Stimulated activated CD4-positive, alpha-beta T cell treated with anti-CD3 and anti-CD28 coated beads, Interleukin-12 subunit alpha, Interleukin-12 subunit beta, amount 100 ng/mL, for 4 hours (primary cell): ENCODE data around the gene IPCEF1.
"Not testable (repeated sequence)": the region's sequence is repeated elsewhere in the genome, so short reads cannot be mapped to it uniquely, and the experiment has no call there.

Experiments
- DNase-seq: peaks from one replicate; pipeline ENCODE4 v3.0.0-alpha.2; 2020

IPCEF1 gene

DNA sequence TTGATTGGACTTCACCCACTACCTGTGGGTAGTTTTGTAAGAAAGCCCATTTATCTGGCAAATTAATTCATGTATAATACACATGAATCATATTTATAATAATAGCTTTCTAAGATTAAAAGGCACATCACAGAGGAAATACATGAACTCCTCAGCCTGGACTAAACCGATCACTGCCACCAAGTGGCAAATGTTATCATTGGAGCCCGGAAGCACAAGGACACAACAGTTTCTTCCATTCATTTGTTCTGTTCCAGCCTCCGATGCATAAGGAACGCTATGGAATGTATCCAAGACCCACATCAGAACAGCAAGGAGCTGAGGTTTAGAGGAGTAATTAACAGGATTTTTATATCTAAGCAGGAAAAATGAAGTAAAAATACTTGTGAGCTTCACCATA, 13.9 kb upstream of the IPCEF1 start:
- no peak for DNase-seq

DNA sequence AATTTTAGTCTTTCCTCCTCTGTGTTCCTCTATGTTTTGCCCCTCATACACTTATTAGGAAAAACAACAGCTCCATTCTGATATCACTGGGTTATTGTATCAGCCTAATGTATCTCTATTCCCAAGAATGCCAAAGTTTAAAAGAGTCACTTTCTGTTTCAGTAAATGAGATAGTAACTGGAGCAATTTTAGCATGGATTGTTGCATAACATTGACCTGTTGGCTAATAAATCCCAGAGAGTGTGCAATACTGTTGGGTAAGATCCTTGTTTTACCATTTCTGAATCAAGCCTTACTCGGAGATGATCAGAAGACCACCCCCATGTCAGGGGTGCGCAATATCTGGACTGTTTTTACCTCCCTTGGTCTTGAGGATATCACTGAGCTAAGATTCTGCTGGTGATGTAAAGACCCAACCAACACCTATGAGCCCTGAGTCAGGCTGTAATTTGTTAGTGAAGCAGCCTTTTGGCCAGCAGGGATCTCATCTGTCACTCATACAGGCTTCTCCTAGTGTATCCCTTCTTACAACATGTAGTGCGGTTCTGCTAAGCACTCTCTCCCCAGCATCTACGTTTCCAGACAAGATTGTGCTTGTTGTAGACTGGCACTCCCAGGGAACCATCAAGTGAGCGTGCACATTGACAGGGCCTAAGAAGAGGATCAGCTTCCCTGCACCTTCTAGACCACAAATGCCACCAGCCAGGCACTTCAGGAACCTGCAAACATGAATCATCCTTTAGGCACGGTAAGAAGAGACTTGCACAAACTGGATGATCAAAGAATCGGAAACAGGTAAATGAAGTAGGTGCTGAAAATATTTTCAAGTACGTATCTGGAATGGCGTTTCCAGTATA, 11.5 kb upstream of the IPCEF1 start:
- DNase-seq, result no peak

DNA sequence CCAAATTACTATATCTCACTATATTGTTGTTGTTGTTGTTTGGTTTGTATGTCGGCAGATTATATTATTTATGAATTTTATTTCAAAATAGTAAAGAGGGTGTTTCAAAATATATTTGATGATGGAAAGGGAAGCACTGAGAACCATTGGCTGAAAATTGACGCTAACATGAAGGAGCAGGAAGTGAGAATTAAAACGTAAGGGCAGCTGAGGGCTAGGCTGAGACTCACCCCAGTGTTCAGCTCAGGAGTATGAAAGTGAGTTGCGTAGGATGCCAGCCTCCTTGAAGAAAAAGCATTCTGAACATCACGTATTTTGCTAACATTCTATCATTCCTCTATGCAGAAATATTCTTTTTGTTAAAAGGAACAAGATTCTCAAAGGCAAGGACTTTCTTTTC, 10.7 kb upstream of the IPCEF1 start:
- no peak for DNase-seq

DNA sequence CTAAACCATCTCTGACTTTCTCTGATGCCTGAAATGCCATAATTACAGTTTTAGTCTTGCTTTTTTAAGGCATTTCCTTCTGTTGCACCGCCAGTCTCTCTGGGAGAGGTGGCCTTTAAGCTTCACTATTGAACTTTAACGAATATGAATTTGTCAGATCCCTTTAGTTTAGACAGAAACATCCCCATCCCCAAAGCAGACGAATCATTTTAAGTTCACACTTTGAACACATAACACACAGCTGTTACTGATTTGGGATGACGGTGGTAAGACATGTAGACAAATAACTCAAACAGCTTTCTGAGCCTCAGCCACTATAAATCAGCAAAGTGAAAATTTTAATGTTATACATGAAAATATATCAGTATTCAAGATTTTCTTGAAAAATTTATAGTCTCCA, 7.2 kb upstream of the IPCEF1 start:
- no peak for DNase-seq

DNA sequence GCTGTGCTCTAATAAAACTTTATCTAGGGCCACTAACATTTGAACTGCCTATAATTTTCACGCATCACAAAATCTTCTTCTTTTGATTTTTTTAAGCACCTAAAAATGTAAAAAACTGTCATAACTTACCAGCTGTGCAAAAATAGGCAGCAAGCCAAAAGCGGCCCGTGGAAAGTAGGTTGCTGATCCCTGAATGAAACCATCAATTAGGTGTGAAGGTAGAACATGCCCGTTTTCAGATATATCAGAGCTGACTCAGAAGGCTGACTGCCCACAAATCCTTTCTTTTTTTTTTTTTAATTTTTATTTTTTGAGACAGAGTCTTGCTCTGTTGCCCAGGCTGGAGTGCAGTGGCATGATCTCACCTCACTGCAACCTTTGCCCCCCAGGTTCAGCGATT, 4.9 kb upstream of the IPCEF1 start:
- no peak for DNase-seq

DNA sequence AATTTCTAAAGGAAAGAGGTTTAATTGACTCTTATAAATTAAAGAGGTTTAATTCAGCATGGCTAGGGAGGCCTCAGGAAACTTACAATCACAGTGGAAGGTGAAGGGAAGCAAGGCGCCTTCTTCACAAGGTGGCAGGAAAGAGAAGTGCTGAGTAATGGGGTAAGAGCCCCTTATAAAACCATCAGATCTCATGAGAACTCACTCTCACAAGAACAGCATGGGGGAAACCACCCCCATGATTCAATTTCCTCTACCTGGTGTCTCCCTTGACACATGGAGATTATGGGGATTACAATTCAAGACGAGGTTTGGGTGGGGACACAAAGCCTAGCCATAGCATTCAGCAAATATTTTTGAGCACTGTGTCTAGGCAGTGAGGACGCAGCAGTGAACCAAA, 3.9 kb upstream of the IPCEF1 start:
- DNase-seq, result no peak

DNA sequence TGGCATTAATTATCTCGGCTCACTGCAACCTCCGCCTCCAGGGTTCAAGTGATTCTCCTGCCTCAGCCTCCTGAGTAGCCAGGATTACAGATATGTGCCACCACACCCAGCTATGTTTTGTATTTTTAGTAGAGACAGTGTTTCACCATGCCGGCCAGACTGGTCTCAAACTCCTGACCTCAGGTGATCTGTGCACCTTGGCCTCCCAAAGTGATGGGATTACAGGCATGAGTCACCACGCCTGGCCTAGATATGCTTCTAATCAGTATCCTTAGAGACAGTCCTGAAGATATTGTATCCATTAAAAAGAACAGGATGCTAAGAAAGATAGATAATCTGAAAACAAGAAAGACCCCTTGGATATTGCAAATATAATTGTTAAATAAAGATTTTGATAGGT, 3.1 kb upstream of the IPCEF1 start:
- DNase-seq, result no peak

DNA sequence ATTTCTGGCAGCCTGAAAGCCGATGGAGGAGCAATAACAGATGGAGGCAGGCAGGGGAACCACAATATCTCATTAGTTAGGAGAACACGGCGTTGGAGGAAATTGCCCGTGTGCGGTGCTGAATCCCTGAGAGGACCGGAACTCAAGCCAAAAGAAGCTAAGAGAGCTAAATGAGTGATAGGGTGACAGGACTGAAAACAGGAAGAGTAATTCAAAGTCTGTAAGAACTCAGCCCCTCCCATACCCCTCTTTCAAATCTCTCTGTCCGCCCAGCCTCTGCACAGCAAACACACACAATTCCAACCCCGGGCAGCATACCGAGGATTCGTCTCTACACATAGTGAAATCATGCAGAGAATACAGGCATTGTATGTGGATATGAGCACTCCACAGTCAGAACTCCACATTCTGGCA, 2.6 kb upstream of the IPCEF1 start:
- no peak for DNase-seq

DNA sequence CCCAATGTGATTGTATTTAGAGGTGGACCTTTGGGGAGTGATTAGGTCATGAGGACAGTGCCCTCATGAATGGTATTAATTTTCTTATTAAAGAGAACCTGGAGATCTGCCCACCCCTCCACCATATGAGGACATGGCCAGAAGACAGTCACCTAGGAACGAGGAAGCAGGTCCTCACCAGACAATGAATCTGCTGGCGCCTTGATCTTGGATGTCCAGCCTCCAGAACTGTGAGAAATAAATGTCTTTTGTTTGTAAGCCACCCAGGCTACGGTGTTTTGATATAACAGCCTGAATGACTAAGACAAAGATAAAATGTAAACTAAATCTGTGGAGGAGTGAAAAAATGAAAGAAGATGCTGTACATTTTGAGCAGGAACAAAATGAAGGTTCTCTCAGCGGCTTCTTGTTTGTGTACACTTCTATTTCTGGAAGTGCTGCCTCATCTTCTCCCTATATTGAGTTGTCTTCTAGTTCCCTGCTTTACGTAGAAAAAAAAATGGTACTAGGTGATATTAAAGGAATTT, 1.5 kb upstream of the IPCEF1 start:
- no peak for DNase-seq

DNA sequence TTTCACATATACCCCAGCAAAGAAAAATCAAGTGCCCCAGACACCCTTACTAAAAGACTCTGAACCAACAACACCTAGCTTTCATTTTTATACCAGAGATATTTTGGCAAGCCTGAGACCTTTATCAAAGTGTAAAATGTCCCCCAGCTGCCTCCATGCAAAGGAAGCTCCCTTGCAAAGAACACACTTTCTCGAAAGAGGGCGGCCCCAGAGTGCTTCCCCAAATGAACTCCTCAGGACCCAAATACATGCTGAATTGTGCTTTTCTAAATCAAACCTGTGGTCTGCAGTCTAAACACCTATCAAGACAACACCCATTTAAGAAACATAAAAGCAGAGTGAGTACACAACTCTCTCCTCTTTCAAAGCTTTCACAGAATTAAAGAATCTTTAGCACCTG, 490 bp downstream of the IPCEF1 start:
- DNase-seq, result no peak

DNA sequence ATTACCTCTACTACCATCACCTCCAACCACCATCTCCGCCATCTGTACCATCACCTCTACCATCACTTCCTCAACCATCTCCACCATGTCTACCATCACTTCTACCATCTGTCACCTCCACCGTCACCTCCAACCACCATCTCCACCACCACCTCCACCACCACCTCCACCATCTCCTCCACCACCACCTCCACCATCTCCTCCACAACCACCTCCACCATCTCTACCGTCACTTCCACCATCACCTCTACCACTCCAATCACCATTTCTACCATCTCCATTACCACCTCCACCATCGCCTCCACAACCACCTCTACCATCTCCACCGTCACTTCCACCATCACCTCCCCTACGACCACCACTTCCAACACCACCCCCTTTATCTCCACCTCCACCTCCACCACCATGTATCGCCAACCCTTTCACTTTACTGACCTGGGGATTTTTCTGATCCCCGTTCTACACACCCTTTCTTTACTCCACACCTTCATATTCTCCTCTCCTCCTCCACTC, 2.3 kb downstream of the IPCEF1 start:
- DNase-seq, result no peak

DNA sequence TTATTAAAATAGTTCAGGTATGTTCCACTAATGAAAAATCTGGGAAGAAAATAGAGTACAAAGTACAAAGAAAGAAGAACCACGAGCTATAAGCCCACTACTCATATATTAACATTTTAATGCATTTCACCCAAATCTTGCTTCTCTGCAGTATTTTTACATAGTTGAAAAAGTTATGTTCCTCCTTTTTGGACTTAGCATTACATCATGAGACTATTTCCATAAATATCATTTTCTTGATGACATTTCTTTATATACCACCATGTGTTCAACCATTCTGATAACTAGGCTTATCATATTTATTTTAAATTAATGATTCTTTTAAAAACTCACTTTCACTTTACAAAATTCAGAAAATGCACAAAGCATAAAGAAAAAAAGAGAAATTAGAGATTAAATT, 3.0 kb downstream of the IPCEF1 start:
- DNase-seq, result no peak

DNA sequence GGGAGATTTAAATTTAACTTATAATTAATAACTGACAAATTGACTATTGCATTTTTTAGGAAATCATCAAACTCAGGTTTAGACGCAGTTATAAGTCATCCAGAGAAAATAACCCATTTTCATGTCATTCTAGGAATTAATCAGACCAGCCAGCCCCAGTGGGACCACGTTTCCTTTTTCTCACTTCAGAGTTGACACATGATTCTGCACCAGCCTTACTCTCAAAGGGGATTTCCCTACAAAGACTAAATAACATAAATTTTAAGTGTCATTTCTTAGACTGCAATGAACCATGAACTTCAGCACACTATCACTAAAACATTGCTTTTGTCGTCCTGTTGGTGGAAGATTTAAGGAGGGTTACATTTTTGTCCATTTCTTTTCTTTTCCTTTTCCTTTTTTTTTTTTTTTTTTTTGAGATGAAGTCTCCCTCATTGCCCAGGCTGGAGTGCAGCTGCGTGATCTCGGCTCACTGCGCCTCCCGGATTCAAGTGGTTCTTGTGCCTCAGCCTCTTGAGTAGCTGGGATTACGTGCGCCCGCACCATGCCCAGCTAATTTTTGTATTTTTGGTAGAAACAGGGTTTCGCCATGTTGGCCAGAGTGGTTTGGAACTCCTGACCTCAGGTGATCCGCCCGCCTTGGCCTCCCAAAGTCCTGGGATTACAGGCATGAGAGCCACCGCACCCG, 3.6 kb downstream of the IPCEF1 start:
- peak; percentile 15 for DNase-seq

DNA sequence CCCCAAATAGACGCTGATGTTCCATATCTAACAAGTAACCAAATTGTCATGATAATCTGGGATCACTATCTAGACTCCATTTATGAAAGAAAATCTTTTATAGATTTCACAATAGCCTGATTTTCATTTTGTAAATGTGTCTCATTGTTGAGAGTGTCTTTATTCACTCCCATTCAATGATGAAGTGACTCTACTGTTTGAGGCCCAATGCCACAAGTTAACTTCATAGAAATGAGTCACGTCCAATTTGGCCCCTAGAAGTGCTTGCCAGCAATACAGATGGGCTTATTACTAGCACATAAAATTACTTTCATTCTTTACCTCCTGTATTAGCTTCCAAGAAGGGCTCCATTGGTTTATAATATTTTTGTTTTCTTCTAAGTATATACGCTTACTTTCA, 6.3 kb downstream of the IPCEF1 start:
- DNase-seq, result no peak

DNA sequence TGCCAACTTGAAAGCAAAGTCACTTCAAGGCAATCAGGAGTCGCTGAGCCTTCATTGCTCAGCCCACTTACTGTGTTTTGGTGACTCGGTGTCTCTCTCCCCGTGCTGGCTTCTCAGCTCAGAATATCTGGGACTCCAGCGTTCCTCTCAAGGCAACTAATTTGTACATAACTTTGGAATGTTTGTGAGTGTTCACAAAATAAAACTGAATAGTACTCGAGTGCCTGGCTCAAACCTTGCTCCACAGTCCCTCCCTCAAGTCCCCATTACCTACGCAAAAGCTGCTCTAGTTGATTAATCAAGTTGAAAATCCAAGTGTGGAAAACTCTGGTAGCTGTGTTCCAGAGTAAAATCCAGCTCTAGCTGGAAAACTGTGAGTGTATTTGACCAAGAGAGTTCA, 8.6 kb downstream of the IPCEF1 start:
- DNase-seq, result no peak

DNA sequence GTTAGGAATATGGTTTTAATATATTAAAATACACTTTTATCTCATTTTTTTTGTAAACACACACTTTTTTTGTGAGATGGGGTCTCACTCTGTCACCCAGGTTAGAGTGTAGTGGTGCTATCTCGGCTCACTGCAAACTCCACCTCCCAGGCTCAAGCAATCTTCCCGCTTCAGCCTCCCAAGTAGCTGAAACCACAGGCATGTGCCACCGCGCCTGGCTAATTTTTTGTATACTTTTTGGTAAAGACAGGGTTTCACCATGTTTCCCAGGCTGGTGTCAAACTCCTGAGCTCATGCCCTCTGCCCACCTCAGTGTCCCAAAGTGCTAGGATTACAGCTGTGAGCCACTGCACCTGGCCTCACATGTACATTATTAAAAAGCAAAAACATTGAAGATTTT, 10.8 kb downstream of the IPCEF1 start:
- no peak for DNase-seq

DNA sequence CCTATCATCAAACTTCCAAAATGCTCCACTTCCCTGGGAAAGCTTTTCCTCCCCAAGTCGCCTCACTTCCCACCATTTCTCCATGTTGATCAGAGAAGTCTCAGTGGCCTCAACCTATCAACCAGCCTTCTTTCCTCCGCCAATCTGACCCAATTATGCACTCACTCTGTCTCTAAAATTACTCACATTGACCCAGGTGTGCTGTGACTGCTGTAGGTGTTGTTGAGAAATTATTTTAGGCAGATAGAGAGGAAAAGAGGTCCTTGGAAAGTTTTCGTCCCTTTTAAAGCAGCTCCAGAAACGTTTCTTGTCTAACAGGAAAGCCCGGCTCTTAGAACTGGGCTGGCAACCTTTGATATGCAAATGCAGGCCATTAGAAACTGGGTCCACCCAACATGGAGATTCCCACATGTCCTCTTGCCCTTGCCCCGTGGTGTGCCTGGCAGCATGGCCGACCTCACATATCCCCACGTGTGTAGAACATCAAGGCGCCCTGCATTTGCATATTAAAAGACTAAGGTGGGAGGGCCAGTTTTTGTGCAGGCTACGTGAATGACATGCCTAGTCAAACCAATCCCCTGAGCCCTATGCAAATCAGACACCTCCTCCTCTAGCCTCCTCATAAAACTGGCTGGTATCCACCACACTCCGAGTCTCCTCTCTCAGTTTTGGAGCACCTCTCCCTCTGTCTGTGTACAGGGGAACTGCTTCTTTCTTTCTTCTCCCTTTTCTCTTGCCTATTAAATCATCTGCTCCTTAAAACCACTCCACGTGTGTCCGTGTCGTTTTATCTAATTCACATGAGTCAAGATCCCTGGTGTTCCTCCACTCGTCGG, 12.9 kb downstream of the IPCEF1 start:
- DNase-seq, result no peak

DNA sequence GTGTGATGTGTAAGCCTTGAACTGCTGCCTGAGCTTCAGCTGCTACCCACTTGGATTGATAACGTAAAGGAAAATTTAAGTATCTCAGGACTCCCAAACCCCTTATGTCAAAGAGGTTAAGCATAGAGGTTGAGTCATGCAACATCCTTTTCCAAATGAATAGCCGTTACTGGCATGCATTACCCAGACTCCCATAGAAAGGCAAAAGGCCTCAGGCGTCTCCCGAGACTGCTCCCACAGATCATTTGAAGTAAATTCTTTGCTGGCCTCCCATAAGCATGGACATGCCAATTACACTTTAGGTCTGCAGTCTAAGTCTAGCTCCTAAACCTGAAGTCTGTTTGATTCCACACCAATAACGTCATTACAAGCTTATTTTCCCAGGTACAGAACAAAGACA, 14.7 kb downstream of the IPCEF1 start:
- no peak for DNase-seq

DNA sequence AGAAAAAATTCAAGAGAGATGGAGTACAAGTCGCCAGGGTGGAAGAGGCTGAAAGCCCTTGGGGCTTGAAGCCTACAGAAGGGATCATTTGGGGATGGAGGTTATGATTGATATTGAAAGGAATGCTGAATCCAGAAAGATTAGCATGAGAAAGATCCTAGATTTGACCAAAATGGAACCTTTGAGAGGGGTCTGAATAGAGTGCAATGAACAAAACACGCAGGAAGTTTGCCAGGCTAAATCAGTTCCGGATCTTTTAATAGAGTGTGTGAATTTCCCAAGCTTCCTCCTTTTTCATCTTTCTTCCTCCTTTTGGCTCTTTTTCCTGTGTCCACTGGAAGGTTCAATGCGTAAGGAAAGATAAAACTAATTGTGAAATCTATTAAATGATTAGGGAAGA, 15.3 kb downstream of the IPCEF1 start:
- no peak for DNase-seq

DNA sequence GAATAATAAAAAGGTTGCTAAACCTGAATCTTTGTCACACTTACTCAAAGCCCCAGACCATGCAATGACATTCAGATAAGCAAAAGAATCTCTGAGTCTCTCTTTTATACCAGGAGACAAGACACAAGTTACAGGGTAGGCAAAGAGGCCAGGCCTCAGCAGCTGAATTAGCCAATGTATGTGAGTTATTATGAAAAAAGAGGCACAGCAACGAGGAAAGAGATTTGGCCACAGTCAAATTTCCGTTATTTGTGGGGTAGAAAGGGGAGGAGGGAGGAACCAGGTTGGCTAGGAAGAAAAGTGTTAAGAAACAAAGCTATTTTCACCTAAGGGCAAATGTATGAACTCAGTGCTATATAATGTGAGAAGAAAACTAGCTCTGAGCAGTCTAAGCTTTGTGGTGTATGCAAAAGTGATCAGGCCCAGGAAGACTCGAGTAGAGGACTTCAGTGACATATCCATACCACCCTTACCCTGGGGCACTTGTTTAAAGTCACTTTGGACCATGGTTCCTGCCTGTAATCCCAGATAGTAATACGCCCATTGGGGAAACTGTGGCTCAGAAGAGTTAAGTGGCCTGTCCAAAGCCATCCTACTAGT, 19.1 kb downstream of the IPCEF1 start:
- no peak for DNase-seq

DNA sequence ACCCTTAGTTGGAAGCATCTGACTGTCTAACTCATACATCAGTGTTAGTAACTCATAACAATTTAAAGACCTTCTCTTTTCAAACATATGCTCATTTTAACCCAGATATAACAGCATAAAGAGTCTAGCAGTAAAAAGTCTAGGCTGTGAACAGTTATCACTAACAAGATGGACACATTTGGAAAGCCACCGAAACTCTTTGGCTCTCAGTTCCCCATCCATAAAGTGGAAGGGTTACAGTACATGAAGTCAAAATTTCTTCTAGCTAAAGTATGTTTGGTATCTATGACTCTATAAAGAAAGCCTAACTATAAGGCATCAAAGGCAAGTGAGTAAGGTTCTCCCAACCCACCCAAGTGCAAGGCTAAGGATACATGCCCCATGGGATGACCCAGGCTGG, 22.5 kb downstream of the IPCEF1 start:
- DNase-seq, result not testable (repeated sequence)

DNA sequence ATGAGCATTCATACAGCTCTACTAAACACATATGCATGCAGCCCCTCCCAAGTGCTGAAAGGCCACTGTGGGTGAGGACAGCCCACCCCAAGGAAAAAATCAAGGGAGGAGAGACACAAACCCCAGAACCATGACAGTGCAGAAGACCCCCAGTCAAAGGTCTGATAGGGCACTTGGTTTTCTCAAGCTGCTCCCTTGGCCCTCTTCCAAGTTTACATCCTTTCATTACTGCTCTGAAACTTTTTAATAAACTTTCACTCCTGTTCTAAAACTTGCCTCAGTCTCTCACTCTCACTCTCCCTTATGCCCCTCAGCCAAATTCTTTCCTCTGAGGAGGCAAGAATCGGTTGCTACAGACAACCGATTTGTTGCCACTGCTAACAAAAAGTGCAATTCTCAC, 24.9 kb downstream of the IPCEF1 start:
- no peak for DNase-seq
